Measurements from ENCODE around the gene HJV.

- TF ChIP-seq POLR2AphosphoS5 (IDR thresholded peaks at IDR 0.05) (no peak), CTCF (IDR thresholded peaks at IDR 0.05) (no peak), POLR2A (IDR thresholded peaks at IDR 0.05) (no peak)
Observed at GRCh38 chr1:146046664-146047063, 25.1 kb upstream of the HJV start.
